Endothelial cell of umbilical vein (primary cell): ENCODE data around the gene METTL16.

Source experiments
- EZH2 ChIP-seq: IDR thresholded peaks from 2 replicates; pipeline ENCODE4 v1.6.1; 2012; ENCODE audit warnings: borderline replicate concordance, low read depth, mild to moderate bottlenecking, moderate library complexity, low read length, inconsistent platforms; ENCODE audit not compliant: severe bottlenecking
- FOS ChIP-seq: IDR thresholded peaks from 2 replicates; pipeline ENCODE4 v1.6.1; 2011; ENCODE audit warnings: mild to moderate bottlenecking, low read length, moderate library complexity, borderline replicate concordance; ENCODE audit not compliant: insufficient read depth
- JUN ChIP-seq: IDR thresholded peaks from 2 replicates; pipeline ENCODE4 v1.6.1; 2011; ENCODE audit warnings: borderline replicate concordance, low read depth; ENCODE audit not compliant: insufficient read length, insufficient read depth
- MAX ChIP-seq: IDR thresholded peaks from 2 replicates; pipeline ENCODE4 v1.6.1; 2011; ENCODE audit not compliant: insufficient read depth, insufficient read length
- MYC ChIP-seq: IDR thresholded peaks from one replicate; pipeline ENCODE4 v1.6.1; 2011; ENCODE audit warnings: mild to moderate bottlenecking, low read depth, low read length
- POLR2A ChIP-seq: IDR thresholded peaks from 2 replicates; pipeline ENCODE4 v1.6.1; 2012; ENCODE audit warnings: low read depth, mild to moderate bottlenecking, control low read depth, low read length
- TF ChIP-seq, protein P1 (sequence below), 2 donors: IDR thresholded peaks; 1 replicate in 1 of 2; 2 replicates in 1 of 2; pipeline ENCODE4 v1.5.1; 2011; ENCODE audit warnings: low read length in 2 of 2, mild to moderate bottlenecking in 2 of 2, moderate library complexity in 2 of 2, control low read depth in 1 of 2, inconsistent platforms in 1 of 2, low read depth in 1 of 2; ENCODE audit not compliant: insufficient read depth in 1 of 2; ENCODE audit errors: extremely low read depth in 1 of 2

DNA sequence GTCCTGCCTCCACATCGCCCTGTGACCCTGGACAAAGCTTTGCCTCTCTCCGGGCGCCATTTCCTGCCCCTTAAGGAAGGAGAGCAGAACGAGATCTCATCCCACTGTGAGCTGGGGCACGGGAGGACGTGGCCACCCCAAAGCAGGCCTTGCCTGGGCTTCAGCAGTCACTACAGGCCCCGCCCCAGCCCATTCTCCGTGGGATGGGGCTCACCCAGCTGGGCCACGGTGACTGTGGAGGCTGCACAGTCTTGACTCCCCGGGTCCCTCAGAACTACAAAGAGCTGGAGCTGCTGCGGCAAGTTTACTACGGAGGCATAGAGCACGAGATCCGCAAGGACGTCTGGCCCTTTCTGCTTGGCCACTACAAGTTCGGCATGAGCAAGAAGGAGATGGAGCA is 139.0 kb downstream of the METTL16 start:
- TF ChIP-seq, protein P1, sequence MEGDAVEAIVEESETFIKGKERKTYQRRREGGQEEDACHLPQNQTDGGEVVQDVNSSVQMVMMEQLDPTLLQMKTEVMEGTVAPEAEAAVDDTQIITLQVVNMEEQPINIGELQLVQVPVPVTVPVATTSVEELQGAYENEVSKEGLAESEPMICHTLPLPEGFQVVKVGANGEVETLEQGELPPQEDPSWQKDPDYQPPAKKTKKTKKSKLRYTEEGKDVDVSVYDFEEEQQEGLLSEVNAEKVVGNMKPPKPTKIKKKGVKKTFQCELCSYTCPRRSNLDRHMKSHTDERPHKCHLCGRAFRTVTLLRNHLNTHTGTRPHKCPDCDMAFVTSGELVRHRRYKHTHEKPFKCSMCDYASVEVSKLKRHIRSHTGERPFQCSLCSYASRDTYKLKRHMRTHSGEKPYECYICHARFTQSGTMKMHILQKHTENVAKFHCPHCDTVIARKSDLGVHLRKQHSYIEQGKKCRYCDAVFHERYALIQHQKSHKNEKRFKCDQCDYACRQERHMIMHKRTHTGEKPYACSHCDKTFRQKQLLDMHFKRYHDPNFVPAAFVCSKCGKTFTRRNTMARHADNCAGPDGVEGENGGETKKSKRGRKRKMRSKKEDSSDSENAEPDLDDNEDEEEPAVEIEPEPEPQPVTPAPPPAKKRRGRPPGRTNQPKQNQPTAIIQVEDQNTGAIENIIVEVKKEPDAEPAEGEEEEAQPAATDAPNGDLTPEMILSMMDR (IDR thresholded peaks at IDR 0.05; ENCODE audit: extremely low read depth in 1 of 2, insufficient read depth in 1 of 2, low read depth in 1 of 2, low read length in 2 of 2) = no peak
- no peak for TF ChIP-seq POLR2A
- no peak for TF ChIP-seq JUN
- no peak for TF ChIP-seq EZH2
- no peak for TF ChIP-seq MYC
- TF ChIP-seq MAX = no peak
- no peak for TF ChIP-seq FOS
